ENCODE results near the gene MCAM. TPM values are rescaled to one million over a fixed set of nuclear protein-coding genes. Genes with fewer than 3 reads are reported as not detected.

MCAM gene
- total RNA-seq, 2 experiments from 2014 or later: 2.4 to 2.9 TPM

GRCh38 chr11:119284344-119285157 lies 32.4 kb downstream of the MCAM start:
- POLR2A ChIA-PET: interaction anchor here (0.8 to 1.3 kb wide), 4 partner anchors 16 to 79 kb away, joined by 3 to 8 read pairs (median 4); partner anchors contain the start of gene CBL
- peaks cover 22% of the 10 kb centered on the region for H3K36me3 Mint-ChIP-seq
- H3K4me3 Mint-ChIP-seq: no peak overlapping the region

GRCh38 chr11:119282495-119282894 lies 34.4 kb downstream of the MCAM start:
- POLR2A ChIA-PET: interaction anchor here (1.0 to 2.3 kb wide), 2 partner anchors 38 to 77 kb away, joined by 5 to 13 read pairs; partner anchors contain the start of gene CBL
- DNase-seq: no peak
- no peak for ATAC-seq (ENCODE audit: low read depth)
- Mint-ChIP-seq H3K36me3 (peaks cover 23% of the 10 kb centered on the region), H3K27ac (peak overlapping the region; percentile 31), H3K27me3 (no peaks in the 10 kb centered on the region), H3K4me1 (peaks cover 26% of the 10 kb centered on the region), H3K4me3 (no peak overlapping the region), H3K9me3 (no peaks in the 10 kb centered on the region)

More at GRCh38 chr11:119284344-119285157, 32.4 kb downstream of the MCAM start:
- Mint-ChIP-seq H3K9me3 (no peaks in the 10 kb centered on the region), H3K27ac (peak overlapping the region; percentile 15), H3K4me1 (peaks cover 26% of the 10 kb centered on the region), H3K27me3 (no peaks in the 10 kb centered on the region)
- ATAC-seq (ENCODE audit: low read depth) (peak; percentile 88), DNase-seq (no peak)

GRCh38 chr11:119277660-119278059 lies 39.3 kb downstream of the MCAM start:
- DNase-seq (no peak), ATAC-seq (ENCODE audit: low read depth) (no peak)
- POLR2A ChIA-PET: interaction anchor here (1.3 kb wide), 1 partner anchor 11 kb away, joined by 3 read pairs; no protein-coding TSS in a partner anchor
- Mint-ChIP-seq H3K36me3 (peaks cover 33% of the 10 kb centered on the region), H3K27ac (no peak overlapping the region), H3K4me1 (peaks cover 16% of the 10 kb centered on the region), H3K27me3 (no peaks in the 10 kb centered on the region), H3K9me3 (no peaks in the 10 kb centered on the region), H3K4me3 (no peak overlapping the region)

- H3K4me1 Mint-ChIP-seq: peaks cover 6% of the 10 kb centered on the region
- no peaks in the 10 kb centered on the region for H3K9me3 Mint-ChIP-seq
- no peak overlapping the region for H3K4me3 Mint-ChIP-seq
- H3K27ac Mint-ChIP-seq: no peak overlapping the region
- POLR2A ChIA-PET: no interaction called here
- no peak for ATAC-seq (ENCODE audit: low read depth)
- peaks cover 27% of the 10 kb centered on the region for H3K36me3 Mint-ChIP-seq
- no peak for DNase-seq
- no peaks in the 10 kb centered on the region for H3K27me3 Mint-ChIP-seq
Measured at GRCh38 chr11:119273721-119274120, 43.2 kb downstream of the MCAM start.

GRCh38 chr11:119267645-119268044 lies 49.3 kb downstream of the MCAM start:
- DNase-seq: no peak
- no peaks in the 10 kb centered on the region for H3K9me3 Mint-ChIP-seq
- H3K27me3 Mint-ChIP-seq: no peaks in the 10 kb centered on the region
- H3K27ac Mint-ChIP-seq: peak overlapping the region; percentile 26
- peaks cover 35% of the 10 kb centered on the region for H3K4me1 Mint-ChIP-seq
- ATAC-seq (ENCODE audit: low read depth): no peak
- H3K4me3 Mint-ChIP-seq: no peak overlapping the region
- peaks cover 9% of the 10 kb centered on the region for H3K36me3 Mint-ChIP-seq
- POLR2A ChIA-PET: no interaction called here

GRCh38 chr11:119266517-119267255 lies 50.2 kb downstream of the MCAM start:
- no peaks in the 10 kb centered on the region for H3K27me3 Mint-ChIP-seq
- H3K36me3 Mint-ChIP-seq: peaks cover 6% of the 10 kb centered on the region
- H3K27ac Mint-ChIP-seq: peak overlapping the region; percentile 85
- peak overlapping the region; percentile 57 for H3K4me3 Mint-ChIP-seq
- DNase-seq (no peak), ATAC-seq (ENCODE audit: low read depth) (peak; percentile 35)
- no peaks in the 10 kb centered on the region for H3K9me3 Mint-ChIP-seq
- peaks cover 34% of the 10 kb centered on the region for H3K4me1 Mint-ChIP-seq
- POLR2A ChIA-PET: interaction anchor here (0.6 to 1.2 kb wide), 3 partner anchors 11 to 770 kb away, joined by 3 to 4 read pairs (median 4); partner anchors contain the start of gene CBL

GRCh38 chr11:119266063-119266462 lies 50.9 kb downstream of the MCAM start:
- H3K9me3 Mint-ChIP-seq: no peaks in the 10 kb centered on the region
- POLR2A ChIA-PET: interaction anchor here (0.6 to 1.2 kb wide), 3 partner anchors 12 to 769 kb away, joined by 3 to 4 read pairs (median 4); partner anchors contain the start of gene CBL
- peaks cover 31% of the 10 kb centered on the region for H3K4me1 Mint-ChIP-seq
- ATAC-seq (ENCODE audit: low read depth) (no peak), DNase-seq (no peak)
- H3K36me3 Mint-ChIP-seq: peaks cover 6% of the 10 kb centered on the region
- H3K27me3 Mint-ChIP-seq: no peaks in the 10 kb centered on the region
- peak overlapping the region; percentile 57 for H3K4me3 Mint-ChIP-seq
- H3K27ac Mint-ChIP-seq: peak overlapping the region; percentile 85

- peaks cover 46% of the 10 kb centered on the region for H3K4me1 Mint-ChIP-seq
- peaks cover 12% of the 10 kb centered on the region for H3K36me3 Mint-ChIP-seq
- POLR2A ChIA-PET: interaction anchor here (0.6 to 4.8 kb wide), 5 partner anchors 21 to 266 kb away, joined by 3 to 29 read pairs (median 4); partner anchors contain the start of genes CBL and RNF26
- H3K27ac Mint-ChIP-seq: no peak overlapping the region
- DNase-seq: no peak
- no peaks in the 10 kb centered on the region for H3K27me3 Mint-ChIP-seq
- H3K9me3 Mint-ChIP-seq: no peaks in the 10 kb centered on the region
- peak; percentile 61 for ATAC-seq (ENCODE audit: low read depth)
- no peak overlapping the region for H3K4me3 Mint-ChIP-seq
Measured at GRCh38 chr11:119263352-119263940, 53.5 kb downstream of the MCAM start.

GRCh38 chr11:119262668-119263351 lies 54.1 kb downstream of the MCAM start:
- no peak for DNase-seq
- POLR2A ChIA-PET: interaction anchor here (0.6 to 4.8 kb wide), 4 partner anchors 22 to 266 kb away, joined by 3 to 29 read pairs (median 4); partner anchors contain the start of gene CBL
- no peaks in the 10 kb centered on the region for H3K9me3 Mint-ChIP-seq

GRCh38 chr11:119258983-119259382 lies 57.9 kb downstream of the MCAM start:
- Mint-ChIP-seq H3K4me3 (peak overlapping the region; percentile 38), H3K4me1 (peaks cover 32% of the 10 kb centered on the region), H3K27me3 (no peaks in the 10 kb centered on the region), H3K9me3 (no peaks in the 10 kb centered on the region), H3K36me3 (peaks cover 17% of the 10 kb centered on the region), H3K27ac (peak overlapping the region; percentile 57)
- DNase-seq: no peak
- no peak for ATAC-seq (ENCODE audit: low read depth)
- POLR2A ChIA-PET: no interaction called here

More at GRCh38 chr11:119262668-119263351, 54.1 kb downstream of the MCAM start:
- Mint-ChIP-seq H3K27me3 (no peaks in the 10 kb centered on the region), H3K4me3 (no peak overlapping the region), H3K4me1 (peaks cover 47% of the 10 kb centered on the region), H3K27ac (no peak overlapping the region), H3K36me3 (peaks cover 11% of the 10 kb centered on the region)
- peak; percentile 64 for ATAC-seq (ENCODE audit: low read depth)

Data from activated naive CD8-positive, alpha-beta T cell treated with anti-CD3 and anti-CD28 coated beads, Interleukin-2, amount 10 ng/mL, durations not matched to agents 7 days and 5 days (primary cell).